Measurements from ENCODE around the gene DVL1. TPM values are rescaled to one million over a fixed set of nuclear protein-coding genes. Genes with fewer than 3 reads are reported as not detected.
A peak's percentile ranks its signal among the peaks of the same experiment; 100 is the strongest.

DVL1 gene
- total and polyA plus RNA-seq, 2 of the 13 experiments (the other 11 are each of a cell fraction or from before 2014, with no cell fraction given): 30.8 to 60.4 TPM

GRCh38 chr1:1347663-1348419 is 1.4 kb downstream of the DVL1 start (continued):
- TF ChIP-seq AFF4 (CRISPR knock-in tag; IDR thresholded peaks at IDR 0.05) (no peak), AHDC1 (CRISPR knock-in tag; IDR thresholded peaks at IDR 0.05; ENCODE audit: borderline replicate concordance) (0 out of 2 replicates have a peak, but pooled peaks have one; percentile 45), IRF2 (CRISPR knock-in tag; IDR thresholded peaks at IDR 0.05) (peak; percentile 25; the same call in 1 of the 2 replicates), ZNF740 (CRISPR knock-in tag; IDR thresholded peaks at IDR 0.05) (no peak), MXD4 (CRISPR knock-in tag; IDR thresholded peaks at IDR 0.05) (peak; percentile 46; the same call in 1 of the 2 replicates), DMTF1 (CRISPR knock-in tag; IDR thresholded peaks at IDR 0.05) (no peak), PAXIP1 (CRISPR knock-in tag; conservative IDR thresholded peaks at IDR 0.05) (peak; percentile 53), MEIS1 (CRISPR knock-in tag; IDR thresholded peaks at IDR 0.05; ENCODE audit: borderline replicate concordance) (0 out of 2 replicates have a peak, but pooled peaks have one; percentile 64), ZNF225 (CRISPR knock-in tag; IDR thresholded peaks at IDR 0.05) (no peak), ZNF563 (CRISPR knock-in tag; IDR thresholded peaks at IDR 0.05) (peak; percentile 75), ZNF576 (CRISPR knock-in tag; IDR thresholded peaks at IDR 0.05) (no peak)

Measured in HepG2 (cell line).